GM19438 (cell line): Measurements from ENCODE around the gene TTYH1.

Experiments
- ATAC-seq: cut with Tn5 transposase; IDR thresholded peaks from one replicate; pipeline ENCODE4 v1.9.1; 2021; ENCODE audit warnings: low read depth; ENCODE audit not compliant: unreplicated experiment

The TTYH1 gene

GRCh38 chr19:54421169-54421516, 5.9 kb downstream of the TTYH1 start:
- ATAC-seq = no peak

- ATAC-seq = no peak
Observed at GRCh38 chr19:54421521-54421920, 6.3 kb downstream of the TTYH1 start.

DNA sequence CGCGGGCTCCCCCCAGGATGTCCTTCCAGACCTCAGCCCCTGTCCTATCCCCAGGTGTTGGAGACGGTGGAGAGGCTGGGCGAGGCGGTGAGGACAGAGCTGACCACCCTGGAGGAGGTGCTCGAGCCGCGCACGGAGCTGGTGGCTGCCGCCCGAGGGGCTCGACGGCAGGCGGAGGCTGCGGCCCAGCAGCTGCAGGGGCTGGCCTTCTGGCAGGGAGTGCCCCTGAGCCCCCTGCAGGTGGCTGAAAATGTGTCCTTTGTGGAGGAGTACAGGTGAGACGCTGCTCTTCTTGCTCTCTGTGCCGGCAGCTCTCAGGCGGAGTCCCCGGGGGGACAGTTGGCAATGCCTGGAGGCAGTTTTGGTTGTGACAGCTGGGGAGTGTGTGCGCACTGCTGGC, 6.9 kb downstream of the TTYH1 start:
- no peak for ATAC-seq

DNA sequence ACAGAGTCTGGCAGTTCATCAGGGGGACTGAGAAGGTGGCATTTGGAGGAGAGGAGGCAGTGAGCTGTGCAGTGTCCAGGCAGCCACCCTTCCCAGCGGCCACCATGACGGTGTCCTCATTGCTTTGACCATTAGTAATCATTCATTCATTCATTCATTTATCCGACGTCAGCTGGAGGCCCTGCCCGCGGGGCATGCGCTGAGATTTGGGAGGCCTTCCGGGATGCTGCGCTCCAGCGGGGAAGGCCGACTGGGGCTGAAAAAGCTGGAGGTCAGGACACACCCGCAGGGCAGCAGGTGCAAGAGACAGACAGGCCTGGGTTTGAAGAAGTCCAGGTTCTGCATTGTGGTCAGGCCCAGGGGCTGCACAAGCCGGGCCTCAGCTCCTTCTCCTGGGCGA, 8.9 kb downstream of the TTYH1 start:
- no peak for ATAC-seq

DNA sequence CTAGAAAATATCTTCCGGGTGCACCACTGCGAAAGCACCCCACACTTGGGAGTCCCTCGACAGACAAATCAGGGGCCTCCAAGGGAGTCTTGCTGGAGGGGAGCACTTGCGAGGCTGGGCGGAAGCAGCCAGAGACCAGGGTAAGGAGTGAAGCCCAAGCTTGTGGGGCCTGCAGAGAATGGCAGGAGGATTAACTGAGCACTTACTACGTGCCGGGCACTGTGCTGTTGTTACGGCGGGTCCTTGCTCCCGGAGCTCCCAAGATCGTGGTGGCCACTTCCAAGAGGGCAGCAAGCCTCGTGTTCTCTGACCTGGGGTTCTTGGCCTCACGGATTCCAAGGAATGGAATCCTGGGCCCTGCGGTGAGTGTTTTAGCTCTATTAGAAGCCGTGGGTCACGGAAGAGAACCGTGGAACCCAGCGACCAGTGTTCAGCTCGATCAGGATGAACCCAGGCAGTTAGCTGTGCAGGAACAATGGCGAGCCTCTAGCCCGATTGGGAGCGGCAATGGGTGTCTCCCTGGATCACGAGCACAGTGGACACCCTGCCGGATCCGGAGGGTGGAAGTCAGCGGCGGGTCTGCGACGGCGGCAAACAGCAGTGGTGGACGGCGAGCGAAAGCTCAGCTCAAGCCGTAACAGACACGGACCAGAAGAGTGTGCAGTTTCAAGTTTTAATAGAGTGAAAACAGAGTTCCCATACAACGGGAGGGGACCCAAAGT, 9.6 kb downstream of the TTYH1 start:
- no peak for ATAC-seq

GRCh38 chr19:54425382-54425723, 10.1 kb downstream of the TTYH1 start:
- no peak for ATAC-seq

GRCh38 chr19:54426291-54426931, 11.1 kb downstream of the TTYH1 start:
- no peak for ATAC-seq

GRCh38 chr19:54427586-54427985, 12.3 kb downstream of the TTYH1 start:
- no peak for ATAC-seq

DNA sequence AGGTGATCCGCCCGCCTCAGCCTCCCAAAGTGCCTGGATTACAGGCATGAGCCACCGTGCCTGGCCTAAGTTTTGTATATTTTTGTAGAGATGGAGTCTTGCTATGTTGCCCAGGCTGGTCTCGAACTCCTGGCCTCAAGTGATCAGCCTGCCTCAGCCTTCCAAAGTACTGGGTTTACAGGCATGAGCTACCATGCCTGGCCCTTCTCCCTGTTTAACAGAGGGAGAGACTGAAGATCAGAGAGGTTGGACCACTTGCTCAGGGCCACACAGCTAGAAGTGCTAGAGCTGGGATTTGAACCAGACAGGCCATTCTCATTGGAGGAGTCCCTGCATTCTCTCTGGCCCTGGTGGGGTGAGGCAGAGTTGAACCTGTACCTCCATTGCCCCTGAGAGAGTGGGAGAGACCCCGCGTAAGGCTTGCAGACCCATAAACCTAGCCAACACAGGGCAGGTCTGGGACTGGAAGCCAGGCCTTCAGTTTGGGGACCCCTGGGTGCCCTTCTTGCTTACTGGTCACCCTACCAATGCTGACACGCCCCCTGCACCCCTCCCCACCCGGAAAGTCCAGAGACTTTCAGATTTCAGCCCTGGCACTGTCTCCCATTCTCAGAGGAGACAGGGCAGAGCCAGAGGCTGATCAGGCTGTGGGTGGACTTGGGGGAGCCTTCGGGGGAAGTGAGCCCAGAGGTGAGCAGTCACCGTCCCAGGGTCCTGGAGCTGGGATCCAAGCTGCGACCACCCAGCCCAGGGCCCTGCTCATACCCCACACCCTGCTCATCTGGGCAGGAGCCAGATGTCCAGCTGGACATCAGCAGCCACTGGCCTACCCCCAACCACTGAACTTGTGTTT, 13.3 kb downstream of the TTYH1 start:
- ATAC-seq = no peak

- ATAC-seq = no peak
Observed at GRCh38 chr19:54429176-54429495, 13.9 kb downstream of the TTYH1 start.

DNA sequence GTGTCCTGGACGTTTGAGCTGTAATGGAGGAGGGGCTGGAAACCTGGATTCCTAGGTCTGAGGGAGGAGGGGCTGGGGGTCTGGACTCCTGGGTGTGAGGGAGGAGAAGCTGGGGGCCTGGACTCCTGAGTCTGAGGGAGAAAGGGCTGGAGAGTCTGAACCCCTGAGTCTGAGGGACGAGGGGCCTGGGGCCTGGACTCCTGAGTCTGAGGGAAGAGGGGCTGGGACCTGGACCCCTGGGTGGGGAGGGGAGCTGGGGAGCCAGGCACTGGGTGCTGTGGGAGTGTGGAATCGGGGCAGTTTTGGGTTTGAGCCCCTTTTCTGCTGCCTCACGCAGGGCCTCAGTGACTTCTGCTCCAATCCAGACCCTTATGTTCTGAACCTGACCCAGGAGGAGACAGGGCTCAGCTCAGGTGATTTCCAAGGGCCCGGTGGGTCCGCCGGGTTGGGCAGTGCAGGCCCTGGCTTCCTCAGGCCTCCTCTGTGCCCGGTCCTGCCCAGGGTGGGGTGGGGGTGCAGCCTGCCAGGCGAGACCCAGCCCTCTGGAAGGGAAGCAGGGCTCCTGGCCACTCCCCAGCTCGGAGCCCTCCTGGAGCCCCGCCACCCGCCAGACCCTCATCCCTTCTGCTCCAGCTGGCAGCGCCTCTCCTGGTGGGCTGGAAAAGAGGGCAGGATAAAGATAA, 14.4 kb downstream of the TTYH1 start:
- ATAC-seq = no peak

DNA sequence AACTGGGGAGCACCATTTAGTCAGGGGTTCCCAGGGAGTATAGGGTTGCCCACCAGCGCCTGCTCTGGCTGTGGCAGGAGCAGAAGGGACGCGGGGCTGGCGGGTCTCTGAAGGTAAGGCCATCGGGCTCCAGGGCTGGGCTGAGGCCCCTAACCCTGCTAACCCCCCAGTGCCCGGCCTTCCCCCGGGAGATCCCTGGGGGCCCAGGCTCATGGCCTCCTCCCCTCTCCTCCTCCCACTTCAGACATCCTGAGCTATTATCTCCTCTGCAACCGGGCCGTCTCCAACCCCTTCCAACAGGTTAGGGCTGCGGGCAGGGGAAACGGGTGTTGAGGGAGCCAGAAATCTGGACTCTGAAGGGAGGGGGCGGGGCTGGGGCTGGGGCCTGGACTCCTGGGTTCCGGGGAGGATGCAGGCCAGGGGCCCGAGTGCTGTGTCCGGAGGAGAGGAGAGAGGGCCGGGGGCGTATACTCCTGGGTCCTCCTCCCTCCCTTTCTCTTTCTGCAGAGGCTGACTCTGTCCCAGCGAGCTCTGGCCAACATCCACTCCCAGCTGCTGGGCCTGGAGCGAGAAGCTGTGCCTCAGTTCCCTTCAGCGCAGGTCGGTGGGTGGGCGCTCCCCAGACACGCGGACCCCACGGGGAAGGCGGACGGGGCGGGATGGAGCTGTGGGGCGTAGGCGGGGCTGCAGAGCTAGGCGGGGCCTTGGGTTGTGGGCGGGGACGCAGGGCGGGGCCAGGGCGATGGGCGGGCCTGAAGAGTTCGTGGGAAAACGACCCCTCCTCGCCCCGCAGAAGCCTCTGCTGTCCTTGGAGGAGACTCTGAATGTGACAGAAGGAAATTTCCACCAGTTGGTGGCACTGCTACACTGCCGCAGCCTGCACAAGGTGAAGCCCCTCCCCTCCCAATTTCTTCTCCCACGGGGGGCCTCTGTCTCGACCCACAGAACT, 15.3 kb downstream of the TTYH1 start:
- no peak for ATAC-seq

DNA sequence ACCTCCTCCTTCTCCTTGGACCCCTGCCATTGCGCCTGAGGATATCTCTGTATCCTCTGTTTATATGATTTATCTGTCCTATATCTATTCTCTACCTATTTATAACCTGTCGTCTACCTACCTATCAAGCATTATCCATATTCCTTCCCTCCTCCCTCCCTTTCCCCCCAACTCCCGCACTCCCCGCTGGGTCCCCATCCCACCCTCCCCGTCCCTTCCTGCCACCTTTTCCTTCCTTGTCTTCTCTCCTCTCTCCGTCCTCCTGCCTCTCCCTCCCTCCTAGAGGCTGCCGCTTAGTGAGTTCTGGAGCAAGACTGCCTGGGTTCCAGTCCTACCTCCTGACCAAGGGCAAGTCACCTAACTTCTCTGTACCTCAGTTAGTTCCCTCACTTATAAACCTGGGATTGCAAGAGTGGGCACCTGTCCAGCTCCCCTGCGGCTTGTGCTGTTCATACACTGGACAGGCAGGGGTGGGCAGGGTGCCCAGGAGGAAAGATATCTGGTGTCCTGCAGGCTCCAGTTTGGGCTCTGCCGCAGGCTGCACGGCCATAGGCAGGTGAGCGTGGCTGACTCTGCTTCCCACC, 16.1 kb downstream of the TTYH1 start:
- no peak for ATAC-seq

DNA sequence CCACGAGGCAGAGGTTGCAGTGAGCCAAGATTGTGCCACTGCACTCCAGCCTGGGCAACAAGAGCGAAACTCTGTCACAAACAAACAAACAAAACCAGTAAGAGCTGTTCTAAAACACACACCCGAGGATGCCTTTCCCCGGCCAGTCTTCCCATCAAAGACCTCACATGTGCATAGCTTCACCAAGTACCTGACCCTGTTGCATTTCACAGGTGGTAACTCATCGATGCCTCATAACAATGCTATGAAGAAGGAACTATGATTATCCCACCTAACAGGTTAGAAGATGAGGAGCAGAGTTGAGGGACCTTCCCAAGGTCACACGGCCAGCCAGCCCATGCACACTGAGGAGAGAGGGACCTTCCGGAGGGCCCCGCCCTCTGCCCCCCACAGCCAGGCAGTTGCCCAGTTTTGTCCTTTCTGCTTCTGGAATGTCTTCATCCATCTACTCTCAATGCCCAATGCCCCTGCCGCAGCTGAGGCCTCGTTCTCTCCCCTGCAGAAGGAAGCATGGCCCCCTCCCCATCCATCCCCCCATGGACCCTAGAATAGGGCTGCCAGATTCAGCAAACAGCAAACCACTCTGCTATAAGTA, 17.0 kb downstream of the TTYH1 start:
- no peak for ATAC-seq

- ATAC-seq = no peak
Observed at GRCh38 chr19:54433697-54434096, 18.4 kb downstream of the TTYH1 start.

DNA sequence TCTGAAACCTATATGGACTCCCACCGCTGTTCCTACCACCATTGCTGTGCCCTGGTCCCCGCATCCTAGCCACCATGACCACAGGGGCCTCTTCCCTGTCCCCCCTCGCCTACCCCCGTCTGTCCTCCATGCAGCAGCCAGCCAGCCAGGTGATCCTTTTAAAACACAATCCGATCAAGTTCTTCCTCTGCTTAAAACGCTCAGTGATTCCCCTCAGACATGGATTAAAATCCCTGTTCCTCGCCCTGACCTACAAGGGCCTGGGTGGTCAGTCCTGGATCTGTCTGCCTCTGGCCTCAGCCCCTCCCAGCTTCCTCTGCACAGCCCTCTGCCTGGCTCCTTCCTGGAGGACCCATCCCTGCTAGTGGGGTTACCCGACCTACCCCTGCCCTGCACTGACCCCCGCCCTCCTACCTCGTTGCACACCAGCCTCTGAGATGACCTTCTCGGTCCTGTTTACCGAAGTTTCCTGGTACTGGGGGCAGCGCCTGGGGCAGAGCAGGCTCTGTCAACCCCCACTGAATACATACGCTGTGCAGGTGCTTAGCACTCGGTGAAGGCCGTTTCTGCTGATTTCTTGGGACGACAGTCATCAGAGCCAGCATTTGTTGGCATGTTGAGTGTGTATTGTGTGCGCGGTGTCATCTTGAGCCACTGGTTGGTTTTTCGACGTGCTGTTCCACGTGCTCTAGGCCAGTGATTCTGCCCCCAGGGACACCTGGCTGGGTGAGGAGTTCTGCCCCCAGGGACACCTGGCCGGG, 19.0 kb downstream of the TTYH1 start:
- no peak for ATAC-seq

DNA sequence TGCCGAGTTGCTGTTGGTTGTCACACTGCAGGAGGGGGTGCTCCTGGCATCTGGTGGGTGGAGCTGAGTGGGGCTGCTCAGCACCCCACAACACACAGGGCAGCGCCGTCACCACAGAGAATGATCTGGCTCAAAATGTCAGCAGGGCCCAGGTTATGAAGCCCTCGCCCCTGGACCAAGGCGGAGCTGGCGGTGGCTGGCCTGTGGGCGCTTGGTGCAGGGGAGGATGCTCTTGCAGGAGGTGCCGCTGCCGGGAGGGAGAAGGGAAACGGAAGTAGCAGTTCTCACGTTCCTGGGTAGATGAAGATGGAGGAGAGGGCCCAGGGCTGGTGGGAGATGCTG, 19.6 kb downstream of the TTYH1 start:
- no peak for ATAC-seq

DNA sequence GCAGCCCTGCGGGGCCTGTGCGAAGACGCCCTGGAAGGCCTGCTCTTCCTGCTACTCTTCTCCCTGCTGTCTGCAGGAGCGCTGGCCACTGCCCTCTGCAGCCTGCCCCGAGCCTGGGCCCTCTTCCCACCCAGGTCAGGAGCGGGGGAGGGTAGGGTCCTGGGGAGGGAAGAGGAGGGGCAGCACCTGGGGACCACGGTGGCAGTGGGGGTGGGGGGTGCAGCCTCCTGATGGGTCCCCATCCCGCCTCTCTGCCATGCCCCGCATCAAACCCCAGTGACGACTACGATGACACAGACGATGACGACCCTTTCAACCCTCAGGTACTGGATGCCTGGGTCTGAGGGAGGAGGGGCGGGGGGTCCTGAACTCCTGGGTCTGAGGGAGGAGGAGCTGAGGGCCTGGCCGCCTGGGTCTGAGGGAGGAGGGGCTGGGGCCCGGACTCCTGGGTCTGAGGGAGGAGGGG, 20.3 kb downstream of the TTYH1 start:
- no peak for ATAC-seq

DNA sequence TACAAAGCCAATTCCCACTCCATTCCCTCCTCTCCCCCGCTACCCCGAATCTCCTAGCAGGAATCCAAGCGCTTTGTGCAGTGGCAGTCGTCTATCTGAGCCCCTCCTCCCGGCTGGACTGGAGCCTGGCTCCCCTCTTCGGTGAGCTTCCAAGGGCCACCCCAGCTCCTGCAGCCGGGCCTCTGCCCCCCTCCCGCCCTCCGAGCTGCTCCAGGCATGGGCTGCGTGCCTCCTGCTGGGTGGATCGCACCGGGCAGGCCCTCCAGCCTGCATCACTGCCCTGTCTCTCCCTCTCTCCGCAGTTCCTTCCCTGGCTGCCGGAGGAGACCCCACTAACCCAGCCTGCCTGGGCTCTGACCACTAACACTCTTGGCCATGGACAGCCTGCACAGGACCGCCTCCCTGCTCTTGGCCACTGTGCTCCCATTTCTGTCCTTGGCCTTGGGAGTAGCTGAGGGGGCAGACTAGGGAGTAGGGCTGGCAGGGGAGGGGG, 20.8 kb downstream of the TTYH1 start:
- no peak for ATAC-seq
